GM21717 (cell line): ENCODE measurements around the gene ENTPD6.
A peak's percentile ranks its signal among the peaks of the same experiment; 100 is the strongest.
"Not testable (repeated sequence)": the region's sequence is repeated elsewhere in the genome, so short reads cannot be mapped to it uniquely, and the experiment has no call there.

Experiments used
- ATAC-seq: cut with Tn5 transposase; IDR thresholded peaks from one replicate; pipeline ENCODE4 v1.9.1; 2021; ENCODE audit warnings: mild to moderate bottlenecking, moderate library complexity; ENCODE audit not compliant: unreplicated experiment

Gene ENTPD6

DNA sequence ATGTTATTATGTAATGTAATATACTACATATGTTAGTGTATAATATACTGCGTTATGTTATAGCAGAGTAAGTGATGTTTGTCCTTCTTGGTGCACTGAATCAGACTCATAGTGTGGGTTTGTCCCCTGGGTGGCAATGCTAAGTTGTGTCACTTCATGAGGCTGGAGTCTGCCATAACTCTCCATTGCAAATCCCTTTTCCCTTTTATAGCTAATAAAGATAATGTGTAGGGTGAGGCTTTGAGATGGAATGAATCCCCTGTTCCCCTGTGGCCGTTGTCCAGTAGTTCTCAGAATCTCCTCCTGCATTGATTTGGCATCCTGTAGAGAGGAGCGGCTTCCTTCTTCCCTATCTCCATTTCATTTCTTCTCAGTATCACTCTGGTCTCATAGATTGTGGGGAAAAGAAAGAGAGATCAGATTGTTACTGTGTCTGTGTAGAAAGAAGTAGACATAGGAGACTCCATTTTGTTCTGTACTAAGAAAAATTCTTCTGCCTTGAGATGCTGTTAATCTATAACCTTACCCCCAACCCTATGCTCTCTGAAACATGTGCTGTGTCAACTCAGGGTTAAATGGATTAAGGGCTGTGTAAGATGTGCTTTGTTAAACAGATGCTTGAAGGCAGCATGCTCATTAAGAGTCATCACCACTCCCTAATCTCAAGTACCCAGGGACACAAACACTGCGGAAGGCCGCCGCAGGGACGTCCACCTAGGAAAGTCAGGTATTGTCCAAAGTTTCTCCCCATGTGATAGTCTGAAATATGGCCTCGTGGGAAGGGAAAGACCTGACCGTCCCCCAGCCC lies 45.5 kb downstream of the ENTPD6 start:
- not testable (repeated sequence) for ATAC-seq

DNA sequence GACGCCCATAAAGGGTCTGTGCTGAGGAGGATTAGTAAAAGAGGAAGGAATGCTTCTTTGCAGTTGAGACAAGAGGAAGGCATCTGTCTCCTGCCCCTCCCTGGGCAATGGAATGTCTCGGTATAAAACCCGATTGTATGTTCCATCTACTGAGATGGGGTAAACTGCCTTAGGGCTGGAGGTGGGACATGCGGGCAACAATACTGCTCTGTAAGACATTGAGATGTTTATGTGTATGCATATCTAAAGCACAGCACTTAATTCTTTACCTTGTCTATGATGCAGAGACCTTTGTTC lies 46.1 kb downstream of the ENTPD6 start:
- ATAC-seq, result not testable (repeated sequence)

DNA sequence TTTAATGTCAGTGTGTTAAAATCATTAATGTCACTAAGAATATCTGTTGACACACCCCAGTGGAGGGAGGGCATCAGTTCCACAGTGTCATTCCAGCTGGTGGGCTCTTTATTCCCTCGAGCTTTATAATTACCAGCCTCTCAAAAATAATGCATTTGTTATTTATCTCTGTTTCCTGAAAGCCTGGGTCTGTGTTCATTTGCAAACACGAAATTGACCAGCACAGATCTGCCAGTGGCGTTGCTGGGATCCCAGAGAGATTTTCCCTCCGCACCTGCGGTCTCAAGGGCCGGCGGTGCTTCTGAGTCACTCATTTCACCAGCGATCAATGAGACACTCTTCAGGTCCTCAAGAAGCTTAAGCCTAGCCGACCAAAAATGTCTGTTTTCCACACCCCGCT lies 46.7 kb downstream of the ENTPD6 start:
- no peak for ATAC-seq

DNA sequence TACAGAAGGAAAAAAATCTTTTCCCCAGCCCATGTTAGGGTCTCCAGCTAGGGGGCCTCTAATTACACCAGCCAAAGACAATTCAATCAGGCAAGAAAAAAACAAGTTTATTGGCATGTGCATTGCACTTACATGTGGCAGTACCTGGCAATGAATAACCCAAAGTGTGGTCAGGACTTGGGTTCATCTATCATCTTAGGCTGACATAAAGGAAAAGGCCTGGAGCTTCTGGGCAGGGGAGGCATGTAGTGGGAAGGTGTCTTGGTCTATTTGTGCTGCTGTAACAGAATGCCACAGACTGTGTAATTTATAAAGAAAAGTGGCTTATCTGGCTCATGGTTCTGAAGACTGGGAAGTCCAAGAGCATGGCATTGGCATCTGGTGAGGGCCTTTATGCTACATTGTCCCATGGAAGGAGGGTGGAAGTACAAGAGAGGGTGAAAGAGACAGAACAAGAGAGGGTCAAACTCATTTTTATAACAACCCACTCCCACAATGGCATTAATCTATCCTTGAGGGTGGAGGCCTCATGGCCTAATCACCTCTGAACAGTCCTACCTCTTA lies 48.0 kb downstream of the ENTPD6 start:
- no peak for ATAC-seq

DNA sequence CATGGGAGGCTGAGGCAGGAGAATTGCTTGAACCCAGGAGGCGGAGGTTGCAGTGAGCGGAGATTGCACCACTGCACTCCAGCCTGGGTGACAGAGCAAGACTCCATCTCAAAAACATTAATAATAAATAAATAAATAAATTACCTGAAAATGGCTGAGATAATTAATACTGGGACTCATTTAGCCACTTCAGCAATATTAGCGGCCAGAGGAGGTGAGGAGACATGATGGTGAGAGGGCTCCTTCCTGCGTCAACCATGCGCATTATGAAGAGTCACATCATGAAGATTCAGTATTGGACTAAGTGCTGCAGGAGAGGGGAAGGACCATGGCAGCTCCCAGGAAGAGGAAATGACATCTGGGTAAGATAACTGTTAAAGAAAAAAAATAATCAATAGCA lies 49.5 kb downstream of the ENTPD6 start:
- ATAC-seq, result no peak

DNA sequence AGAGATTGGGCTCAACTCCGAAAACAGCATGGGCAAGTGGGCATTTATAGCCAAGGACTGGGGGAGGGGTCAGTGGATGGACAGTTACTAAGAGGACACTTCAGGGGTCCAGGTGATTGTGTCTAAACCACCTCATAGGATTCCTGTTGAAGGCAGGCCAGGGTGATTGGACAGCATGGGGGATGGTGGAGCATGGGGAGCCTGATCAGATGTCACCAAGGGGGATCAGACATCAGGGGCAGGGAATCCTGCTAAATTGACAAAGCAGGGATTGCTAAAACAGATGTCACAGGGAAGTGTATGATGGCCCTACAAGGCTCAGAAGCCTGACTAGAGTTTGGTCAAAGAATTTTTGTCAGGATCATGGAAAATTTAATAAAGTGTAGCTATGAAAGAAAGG lies 49.9 kb downstream of the ENTPD6 start:
- ATAC-seq, result no peak

DNA sequence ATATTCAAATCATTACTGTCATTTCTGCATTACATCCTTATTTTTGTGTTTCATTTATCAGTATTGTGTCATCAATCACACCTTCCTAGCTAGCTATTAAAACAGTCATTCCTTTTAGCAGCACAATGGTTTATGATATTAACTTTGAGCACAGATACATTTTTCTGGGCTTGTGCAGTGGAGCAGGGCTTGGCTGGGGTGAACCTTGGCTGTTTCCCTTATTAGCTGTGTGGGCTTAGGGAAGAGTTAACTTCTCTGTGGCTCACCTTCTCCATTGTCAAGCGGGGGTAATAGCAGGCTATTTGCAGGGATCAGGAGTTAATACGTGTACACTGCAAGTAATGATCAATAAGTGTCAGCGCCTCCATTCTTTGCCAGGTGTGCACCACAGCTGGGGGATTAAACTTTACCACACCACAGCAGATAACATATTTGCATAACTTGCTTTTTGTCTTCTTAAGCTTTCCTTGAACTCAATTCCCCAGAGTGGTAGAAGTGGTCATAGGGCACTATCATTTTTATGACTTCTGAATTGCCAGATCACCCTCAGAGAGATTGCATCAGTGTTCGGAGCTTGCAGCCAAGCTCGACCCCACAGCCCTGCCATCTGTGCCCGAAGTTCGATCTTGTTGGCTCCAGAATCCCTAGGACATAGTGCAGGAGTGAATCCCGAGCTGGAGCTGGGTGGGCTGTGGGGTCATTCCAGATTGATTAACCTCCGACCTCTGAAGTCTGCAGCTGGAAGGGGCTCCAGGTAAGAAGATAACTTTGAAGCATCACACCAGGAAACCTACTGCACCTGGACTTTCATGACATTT lies 50.9 kb downstream of the ENTPD6 start:
- no peak for ATAC-seq

DNA sequence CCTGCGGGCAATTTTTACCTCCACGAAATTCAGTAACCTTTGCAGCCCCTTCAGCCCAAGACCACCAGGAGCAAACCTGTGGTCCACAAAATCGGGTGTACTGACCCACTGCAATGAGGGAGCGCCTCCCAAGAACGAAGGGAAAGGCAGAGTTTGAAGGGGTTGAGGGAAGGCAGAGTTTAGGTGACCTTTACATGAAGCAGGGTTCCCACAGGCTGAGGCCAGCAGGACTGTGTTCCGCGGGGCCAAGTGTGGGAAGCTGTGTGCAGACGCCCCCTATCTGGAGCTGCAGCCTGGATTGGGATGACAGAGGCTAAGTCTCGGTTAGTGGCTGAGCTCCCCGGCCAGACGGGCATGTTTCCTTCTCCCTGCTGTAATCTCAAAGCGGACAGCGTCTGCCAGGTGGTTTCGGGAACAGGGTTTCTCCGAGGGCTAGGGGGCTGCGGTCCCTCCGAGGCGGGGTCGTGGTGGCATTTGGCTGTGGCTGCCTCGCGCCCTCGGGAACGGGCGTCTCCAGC lies 51.5 kb downstream of the ENTPD6 start:
- ATAC-seq, result peak; percentile 13

DNA sequence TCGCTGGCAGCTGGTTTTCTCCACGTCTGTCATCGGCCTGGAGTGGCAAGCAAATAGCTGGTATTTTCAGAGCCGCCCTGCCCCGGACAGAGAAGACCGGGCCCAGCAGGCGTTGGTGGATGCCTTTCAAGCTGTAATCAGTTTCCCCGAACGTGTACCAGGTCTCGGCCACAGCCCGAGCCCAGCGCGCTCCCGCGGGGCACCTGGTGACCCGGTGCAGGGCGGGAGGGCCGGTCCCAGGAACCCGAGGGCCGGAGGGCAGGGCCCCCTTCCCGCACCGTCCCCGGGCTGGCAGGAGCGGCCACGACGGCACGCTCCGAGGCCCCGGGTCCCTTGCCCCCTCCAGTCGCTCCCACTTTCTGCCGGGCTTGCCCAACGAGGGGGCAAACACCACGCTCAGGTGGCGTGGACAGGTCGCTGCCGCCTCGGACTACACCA lies 52.0 kb downstream of the ENTPD6 start:
- ATAC-seq, result peak; percentile 31

DNA sequence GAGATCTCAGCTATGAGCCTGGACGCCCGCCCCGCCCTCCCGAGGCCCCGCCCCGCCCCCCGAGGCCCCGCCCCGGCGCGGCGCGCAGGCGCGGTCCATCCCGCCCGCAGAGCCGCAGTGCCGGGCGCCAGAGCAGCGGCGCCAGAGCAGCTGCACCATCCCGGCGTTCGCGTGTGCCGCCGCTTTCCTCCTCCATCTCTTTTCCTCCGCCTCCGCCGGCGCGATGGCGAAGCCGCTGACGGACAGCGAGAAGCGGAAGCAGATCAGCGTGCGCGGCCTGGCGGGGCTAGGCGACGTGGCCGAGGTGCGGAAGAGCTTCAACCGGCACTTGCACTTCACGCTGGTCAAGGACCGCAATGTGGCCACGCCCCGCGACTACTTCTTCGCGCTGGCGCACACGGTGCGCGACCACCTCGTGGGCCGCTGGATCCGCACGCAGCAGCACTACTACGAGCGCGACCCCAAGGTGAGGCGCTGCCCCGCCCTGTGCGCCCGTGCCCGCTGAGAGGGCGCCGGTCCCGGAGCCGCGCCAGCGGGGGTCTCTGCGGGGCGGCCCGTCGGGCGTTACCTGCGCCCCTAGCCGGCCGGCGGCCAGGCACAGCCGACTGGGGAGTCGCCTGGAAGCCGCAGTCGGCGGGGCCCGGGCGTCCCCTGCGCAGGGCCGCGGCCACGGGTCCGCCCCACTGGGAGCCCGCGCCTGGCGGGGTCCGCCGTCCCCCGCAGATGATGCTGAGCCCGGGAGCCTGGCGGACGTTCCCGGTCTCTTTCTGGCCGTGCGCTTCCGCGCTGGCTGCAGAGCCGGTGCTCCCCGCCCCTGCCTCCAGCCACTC lies 52.7 kb downstream of the ENTPD6 start, which contains the start of gene PYGB:
TSS of gene PYGB (plus strand) at position 130 of the 830 bp plus-strand sequence. CDS start at position 224, 94 bp downstream.
- ATAC-seq, result peak; percentile 61

DNA sequence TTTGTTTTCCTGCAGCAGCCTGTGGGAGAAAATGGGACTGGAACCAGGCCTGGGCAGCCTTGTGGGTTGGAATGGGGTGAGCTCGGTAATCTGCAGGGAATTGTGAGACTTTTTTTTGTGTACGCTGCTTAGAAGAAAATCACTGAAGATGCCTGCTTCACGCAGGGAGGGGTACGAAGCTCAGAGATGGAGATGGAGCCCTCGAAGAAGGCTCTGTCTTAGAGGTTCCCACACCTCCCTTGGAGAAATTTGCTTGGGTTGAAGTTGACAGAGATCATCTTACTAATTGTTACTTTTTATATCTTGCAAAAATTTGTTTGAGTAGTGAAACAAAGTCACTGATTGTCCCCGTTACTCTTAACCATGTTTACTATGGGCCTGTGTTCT lies 53.3 kb downstream of the ENTPD6 start:
- ATAC-seq, result no peak

DNA sequence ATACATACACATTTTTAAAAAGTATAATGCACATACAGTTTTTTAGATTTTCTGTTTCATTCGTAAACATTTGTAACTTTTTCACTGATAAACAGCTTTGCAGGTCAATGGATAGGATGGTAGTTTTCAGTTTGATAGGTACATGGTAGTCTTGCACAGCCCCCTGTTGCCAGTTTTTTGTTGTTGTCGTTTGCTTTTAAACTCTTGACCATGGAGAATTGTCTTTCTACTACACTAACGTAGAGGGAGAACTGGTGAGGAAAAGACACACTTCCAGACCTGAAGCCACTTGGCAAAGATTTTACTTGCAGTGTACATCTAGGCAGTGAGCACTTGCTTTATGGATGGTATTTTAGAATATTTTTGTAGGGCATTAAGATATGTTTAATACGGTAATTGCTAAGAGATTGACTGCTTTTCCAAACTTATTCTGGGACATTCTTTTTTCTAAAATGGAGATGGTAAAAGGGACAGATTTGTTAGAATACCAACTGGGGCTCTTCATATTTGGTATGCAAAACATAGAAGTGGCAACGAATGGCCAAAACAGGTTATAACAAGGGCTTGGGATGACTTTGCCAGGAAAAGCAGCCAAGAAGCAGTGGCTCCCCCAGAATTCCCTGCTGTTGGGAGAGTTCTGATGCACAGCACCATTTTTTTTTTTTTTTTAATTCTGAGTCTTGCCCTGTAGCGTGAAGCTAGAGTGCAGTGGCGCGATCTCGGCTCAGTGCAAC lies 53.9 kb downstream of the ENTPD6 start:
- no peak for ATAC-seq

DNA sequence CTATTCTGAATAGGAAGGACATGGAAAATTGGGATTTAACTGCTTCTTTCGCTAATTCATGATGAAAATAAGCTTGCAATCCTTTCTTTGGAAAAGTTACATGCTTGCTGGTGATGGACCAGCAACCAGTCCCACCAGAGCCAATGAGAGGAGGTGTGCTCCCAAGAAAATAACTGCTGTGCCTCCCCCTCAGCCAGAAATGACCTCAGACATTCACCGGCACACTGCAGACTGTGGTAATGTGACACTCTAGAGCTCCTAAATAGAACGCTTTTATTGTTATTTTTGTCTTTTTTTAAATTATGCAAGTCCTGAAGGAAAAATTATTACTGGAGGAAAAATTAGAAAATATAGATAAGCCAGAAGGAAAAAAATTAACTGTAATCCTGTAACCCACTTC lies 55.0 kb downstream of the ENTPD6 start:
- ATAC-seq, result no peak

DNA sequence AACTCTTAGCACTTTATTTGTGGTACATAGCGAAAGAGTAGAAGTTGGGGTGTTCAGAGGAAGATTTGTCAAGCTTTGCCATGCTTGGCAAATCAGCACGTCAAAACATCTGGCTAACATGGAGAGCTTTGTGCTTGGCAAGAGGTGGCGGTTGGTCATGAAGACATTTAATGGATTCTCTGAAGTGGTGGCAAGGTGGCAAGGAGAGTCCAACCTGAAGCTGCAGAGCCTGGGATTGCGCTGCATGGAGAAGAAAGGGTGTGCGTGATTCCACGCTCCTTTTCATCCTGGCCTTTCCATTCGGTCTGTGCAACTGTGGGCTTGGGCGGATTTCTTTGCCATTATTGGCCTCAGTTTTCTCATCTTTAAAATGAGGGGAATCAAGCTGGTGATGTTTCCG lies 55.5 kb downstream of the ENTPD6 start:
- no peak for ATAC-seq

DNA sequence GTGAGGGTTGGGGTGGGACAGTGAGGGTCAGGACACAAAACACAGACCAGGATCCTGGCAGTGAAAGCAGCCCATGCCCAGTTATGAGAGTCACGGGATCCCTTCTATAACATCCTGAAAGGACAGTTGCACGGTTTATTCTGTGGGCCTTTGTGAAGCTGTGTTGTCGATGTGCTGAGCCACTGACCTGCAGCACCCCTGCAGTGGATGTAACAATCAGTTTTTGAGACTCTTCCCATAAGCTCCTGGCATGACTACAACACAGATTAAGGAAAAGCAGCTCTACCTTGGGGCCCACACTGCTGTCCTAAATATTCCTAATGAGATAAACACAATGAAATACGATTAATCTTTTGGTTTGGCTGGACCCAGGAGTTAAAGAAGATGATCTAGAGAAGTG lies 56.0 kb downstream of the ENTPD6 start:
- ATAC-seq, result no peak

DNA sequence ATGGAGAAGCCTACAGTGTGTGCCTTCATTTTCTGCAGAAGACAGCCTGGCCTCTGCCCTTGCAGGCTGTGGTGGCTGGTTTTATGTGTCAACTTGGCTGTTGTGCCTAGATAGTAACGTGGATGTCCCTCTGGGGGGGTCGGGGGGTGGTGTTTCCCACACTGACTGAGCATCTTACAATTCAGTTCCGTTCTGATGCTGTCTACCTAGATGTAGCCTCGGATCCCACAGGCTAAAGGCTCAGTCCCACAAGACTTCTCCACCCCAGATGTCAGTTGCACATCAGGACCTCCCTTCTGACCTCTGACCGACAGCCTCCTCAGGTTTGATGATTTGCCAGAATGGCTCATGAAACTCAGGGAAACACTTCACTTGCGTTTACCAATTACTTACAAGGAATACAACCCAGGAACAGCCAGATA lies 56.7 kb downstream of the ENTPD6 start:
- ATAC-seq, result no peak

DNA sequence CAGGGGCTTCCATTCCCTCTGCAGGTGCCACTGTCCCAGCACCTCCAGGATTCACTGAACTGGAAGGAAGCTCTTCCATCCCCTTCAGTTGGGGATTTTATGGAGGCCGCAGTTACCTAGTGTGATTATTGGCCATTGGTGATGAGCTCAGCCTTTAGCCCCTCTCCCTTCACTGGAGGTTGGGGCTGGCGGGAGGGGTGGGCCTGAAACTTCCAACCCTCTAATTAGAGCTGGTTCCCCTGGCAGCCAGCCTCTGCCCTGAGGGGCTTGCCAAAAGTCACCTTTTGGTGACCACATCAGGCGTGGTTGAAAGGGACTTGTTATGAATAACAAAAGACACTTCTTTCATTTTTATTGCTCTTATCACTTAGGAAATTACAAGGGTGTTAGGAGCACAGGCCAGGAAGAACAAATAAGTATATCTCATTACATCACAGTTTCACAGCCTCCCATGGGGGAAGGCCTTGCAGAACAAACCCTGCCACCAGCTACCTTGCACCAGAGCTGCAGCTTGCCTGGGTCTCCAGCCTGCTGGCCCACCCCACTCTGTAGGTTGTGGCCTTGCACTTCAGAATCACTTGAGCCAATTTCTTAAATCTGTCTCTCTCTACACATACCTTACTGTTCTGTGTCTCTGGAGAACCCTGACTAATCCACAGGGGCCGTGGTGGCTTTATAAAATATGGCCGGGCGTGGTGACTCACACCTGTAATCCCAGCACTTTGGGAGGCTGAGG lies 57.3 kb downstream of the ENTPD6 start:
- no peak for ATAC-seq

DNA sequence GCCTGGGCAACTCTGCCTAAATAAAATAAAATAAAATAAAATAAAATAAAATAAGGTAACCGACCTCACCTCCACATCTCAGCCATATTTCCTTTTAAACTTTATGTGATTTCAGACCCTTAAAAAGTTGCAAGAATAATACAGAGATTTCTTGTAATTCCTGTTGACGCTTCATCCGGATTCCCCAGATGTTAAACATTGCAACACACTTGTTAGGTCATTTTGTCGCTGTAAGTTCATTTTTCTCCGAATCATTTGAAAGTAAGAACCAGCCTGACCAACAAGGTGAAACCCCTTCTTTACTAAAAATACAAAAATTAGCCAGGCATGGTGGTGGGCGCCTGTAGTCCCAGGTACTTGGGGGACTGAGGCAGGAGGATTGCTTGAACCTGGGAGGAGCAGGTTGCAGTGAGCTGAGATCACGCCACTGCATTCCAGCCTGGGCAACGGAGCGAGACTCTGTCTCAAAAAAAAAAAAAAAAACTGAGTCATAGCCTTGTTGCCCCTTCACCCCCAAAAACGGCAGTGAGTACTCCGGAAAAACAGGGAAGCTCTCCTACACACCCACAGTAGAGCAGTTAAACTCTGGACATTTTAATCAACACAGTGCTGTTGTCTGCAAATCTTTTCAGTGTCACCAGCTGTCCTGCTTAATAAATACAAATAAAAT lies 58.2 kb downstream of the ENTPD6 start:
- no peak for ATAC-seq

DNA sequence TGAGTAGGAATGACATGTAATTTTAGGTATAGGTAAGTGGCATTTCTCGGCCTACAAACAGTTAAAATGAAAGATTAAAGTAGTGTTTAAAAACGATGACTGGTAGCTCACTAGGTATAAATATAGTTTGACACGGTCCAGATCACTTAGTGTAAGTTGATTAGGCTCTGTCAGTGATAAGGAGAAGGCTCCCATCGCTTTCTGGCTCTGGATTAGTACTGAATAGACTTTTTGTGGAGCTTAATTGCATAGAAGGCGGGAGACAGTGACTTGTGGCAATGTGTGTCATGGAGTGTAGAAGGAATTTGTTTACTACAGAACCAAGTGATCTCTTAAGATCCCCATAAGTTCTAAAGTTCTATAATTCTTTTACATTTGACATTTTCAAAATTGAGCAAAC lies 59.1 kb downstream of the ENTPD6 start:
- ATAC-seq, result no peak
